DOHH2 (cell line): ENCODE results near the gene C3.

Source experiments
- H3F3A ChIP-seq: fragments of 200-600 bp; sonication (generic), shearing (Covaris generic); 2 replicates; pipeline ENCODE4 v1.6.0; 2016; ENCODE audit warnings: antibody characterized with exemption, mild to moderate bottlenecking; ENCODE audit not compliant: control insufficient read depth, insufficient read depth
- H3K27ac ChIP-seq: fragments of 200-600 bp; sonication (generic); 2 replicates; pipeline ENCODE4 v1.5.1; 2014; ENCODE audit warnings: low read depth, mild to moderate bottlenecking, low read length, moderate library complexity
- H3K27me3 ChIP-seq: fragments of 200-600 bp; sonication (generic); 2 replicates; pipeline ENCODE4 v1.6.1; 2014; ENCODE audit warnings: mild to moderate bottlenecking, low read length, mixed read lengths; ENCODE audit not compliant: control insufficient read depth
- H3K36me3 ChIP-seq: fragments of 200-600 bp; sonication (generic); 2 replicates; pipeline ENCODE4 v1.6.1; 2014; ENCODE audit warnings: mild to moderate bottlenecking, low read length, moderate library complexity, mixed read lengths; ENCODE audit not compliant: control insufficient read depth
- H3K4me1 ChIP-seq: fragments of 200-600 bp; sonication (generic); 2 replicates; pipeline ENCODE4 v1.6.1; 2014; ENCODE audit warnings: mild to moderate bottlenecking, low read length, mixed read lengths; ENCODE audit not compliant: control insufficient read depth
- H3K4me2 ChIP-seq: fragments of 200-600 bp; sonication (generic); 2 replicates; pipeline ENCODE4 v1.6.0; 2014; ENCODE audit warnings: mild to moderate bottlenecking, low read length, moderate library complexity
- H3K4me3 ChIP-seq: fragments of 200-600 bp; sonication (generic); 2 replicates; pipeline ENCODE4 v1.5.1; 2014; ENCODE audit warnings: mild to moderate bottlenecking, low read length, mixed read lengths
- H3K79me2 ChIP-seq: fragments of 200-600 bp; sonication (generic); 2 replicates; pipeline ENCODE4 v1.6.1; 2014; ENCODE audit warnings: mild to moderate bottlenecking, low read length, mixed read lengths; ENCODE audit not compliant: control insufficient read depth
- H3K9me2 ChIP-seq: fragments of 200-600 bp; sonication (generic); replicated peaks from 2 replicates; pipeline ENCODE4 v1.6.1; 2014; ENCODE audit warnings: mild to moderate bottlenecking, low read length, mixed read lengths; ENCODE audit not compliant: control insufficient read depth
- H3K9me3 ChIP-seq: fragments of 200-600 bp; sonication (generic); 2 replicates; pipeline ENCODE4 v1.6.1; 2014; ENCODE audit warnings: antibody characterized with exemption, low read length, mixed read lengths; ENCODE audit not compliant: control insufficient read depth, insufficient read depth
- H4K20me1 ChIP-seq: fragments of 200-600 bp; sonication (generic); 2 replicates; pipeline ENCODE4 v1.6.0; 2014; ENCODE audit warnings: low read depth, mild to moderate bottlenecking, antibody characterized with exemption, low read length, moderate library complexity; ENCODE audit not compliant: control insufficient read depth, insufficient read depth
- EZH2phosphoT487 ChIP-seq: fragments of 200-600 bp; sonication (generic); IDR thresholded peaks from 2 replicates; pipeline ENCODE4 v1.6.1; 2017; ENCODE audit warnings: borderline replicate concordance, mild to moderate bottlenecking, antibody characterized with exemption, low read length, moderate library complexity, mixed read lengths
- TF ChIP-seq, protein P1 (sequence below): fragments of 200-600 bp; sonication (generic); IDR thresholded peaks from one replicate; pipeline ENCODE4 v1.5.1; 2014; ENCODE audit warnings: antibody characterized with exemption, mild to moderate bottlenecking, low read depth, low read length; ENCODE audit not compliant: poor library complexity, severe bottlenecking

C3 gene

GRCh38 chr19:6730153-6730804 is 9.8 kb upstream of the C3 start:
- Histone ChIP-seq H3K27ac (no peak overlapping the region), H3K27me3 (no peaks in the 10 kb centered on the region), H4K20me1 (no peaks in the 10 kb centered on the region), H3K4me1 (peaks cover 23% of the 10 kb centered on the region), H3K4me2 (no peak overlapping the region), H3K36me3 (no peaks in the 10 kb centered on the region; the same call in 1 of the 2 replicates), H3K4me3 (no peak overlapping the region), H3F3A (peaks cover 5% of the 10 kb centered on the region; the same call in 1 of the 2 replicates), H3K9me3 (no peaks in the 10 kb centered on the region), H3K79me2 (no peaks in the 10 kb centered on the region), H3K9me2 (no peaks in the 10 kb centered on the region)
- no peak for TF ChIP-seq EZH2phosphoT487
- TF ChIP-seq, protein P1, sequence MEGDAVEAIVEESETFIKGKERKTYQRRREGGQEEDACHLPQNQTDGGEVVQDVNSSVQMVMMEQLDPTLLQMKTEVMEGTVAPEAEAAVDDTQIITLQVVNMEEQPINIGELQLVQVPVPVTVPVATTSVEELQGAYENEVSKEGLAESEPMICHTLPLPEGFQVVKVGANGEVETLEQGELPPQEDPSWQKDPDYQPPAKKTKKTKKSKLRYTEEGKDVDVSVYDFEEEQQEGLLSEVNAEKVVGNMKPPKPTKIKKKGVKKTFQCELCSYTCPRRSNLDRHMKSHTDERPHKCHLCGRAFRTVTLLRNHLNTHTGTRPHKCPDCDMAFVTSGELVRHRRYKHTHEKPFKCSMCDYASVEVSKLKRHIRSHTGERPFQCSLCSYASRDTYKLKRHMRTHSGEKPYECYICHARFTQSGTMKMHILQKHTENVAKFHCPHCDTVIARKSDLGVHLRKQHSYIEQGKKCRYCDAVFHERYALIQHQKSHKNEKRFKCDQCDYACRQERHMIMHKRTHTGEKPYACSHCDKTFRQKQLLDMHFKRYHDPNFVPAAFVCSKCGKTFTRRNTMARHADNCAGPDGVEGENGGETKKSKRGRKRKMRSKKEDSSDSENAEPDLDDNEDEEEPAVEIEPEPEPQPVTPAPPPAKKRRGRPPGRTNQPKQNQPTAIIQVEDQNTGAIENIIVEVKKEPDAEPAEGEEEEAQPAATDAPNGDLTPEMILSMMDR = no peak

DNA sequence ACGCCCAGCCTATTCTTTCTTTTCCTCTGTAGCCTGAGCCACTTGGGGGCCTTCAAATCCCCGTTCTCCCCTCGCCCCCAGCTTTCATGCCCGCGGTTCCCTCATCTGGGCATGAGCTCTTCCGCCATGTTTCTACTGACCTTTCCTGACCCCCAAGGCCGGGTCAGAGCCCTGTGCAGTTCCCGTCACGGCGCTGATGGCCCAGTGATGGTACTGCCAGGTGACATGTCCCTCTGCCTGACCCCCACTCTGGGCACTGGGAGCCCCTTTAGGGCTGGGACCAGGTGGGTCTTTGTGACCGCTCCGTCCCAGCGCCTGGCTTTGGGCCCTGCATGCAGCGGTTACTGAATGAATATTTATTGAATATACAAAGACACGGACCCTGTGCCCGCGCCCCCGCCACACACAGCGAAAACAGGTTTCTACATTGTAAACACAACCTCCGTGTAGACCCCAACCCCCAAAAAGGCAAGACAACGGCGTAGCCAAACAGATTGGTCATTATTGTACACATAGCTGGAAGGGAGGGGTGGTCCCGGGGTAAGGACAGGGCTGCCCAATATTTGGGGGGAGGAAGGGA is 9.2 kb upstream of the C3 start:
- H3F3A ChIP-seq = peaks cover 5% of the 10 kb centered on the region; the same call in 1 of the 2 replicates
- H3K4me3 ChIP-seq = no peak overlapping the region
- no peaks in the 10 kb centered on the region; the same call in 1 of the 2 replicates for H3K36me3 ChIP-seq
- no peaks in the 10 kb centered on the region for H4K20me1 ChIP-seq
- no peaks in the 10 kb centered on the region for H3K79me2 ChIP-seq
- H3K9me3 ChIP-seq = no peaks in the 10 kb centered on the region
- no peaks in the 10 kb centered on the region for H3K9me2 ChIP-seq
- peaks cover 29% of the 10 kb centered on the region for H3K4me1 ChIP-seq
- no peak overlapping the region for H3K4me2 ChIP-seq
- TF ChIP-seq EZH2phosphoT487 = no peak
- TF ChIP-seq, protein P1 = no peak
- no peaks in the 10 kb centered on the region for H3K27me3 ChIP-seq
- H3K27ac ChIP-seq = no peak overlapping the region

DNA sequence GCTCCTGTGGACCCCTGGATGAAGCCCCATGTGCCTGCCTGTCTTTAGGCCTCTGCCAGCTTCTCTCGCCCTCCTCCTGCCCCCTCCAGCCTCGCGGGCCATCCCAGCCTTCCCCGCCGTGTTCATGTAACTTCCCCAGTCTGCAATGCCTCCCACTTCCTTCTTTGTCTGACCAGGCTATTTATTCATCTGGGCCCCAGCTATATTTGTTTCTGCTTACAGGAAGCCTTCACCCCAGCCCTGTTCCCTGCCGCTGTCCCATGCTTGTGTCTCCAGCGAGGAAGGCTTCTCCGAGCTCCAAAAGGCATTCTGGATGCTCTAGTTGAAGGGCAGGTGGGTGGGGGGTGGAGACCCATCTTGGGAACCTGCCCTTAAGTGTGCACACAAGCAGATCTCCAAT is 7.9 kb upstream of the C3 start:
- H3K36me3 ChIP-seq = no peaks in the 10 kb centered on the region; the same call in 1 of the 2 replicates
- no peak for TF ChIP-seq EZH2phosphoT487
- TF ChIP-seq, protein P1 = no peak
- peak overlapping the region; percentile 87 for H3K4me2 ChIP-seq
- H4K20me1 ChIP-seq = no peaks in the 10 kb centered on the region
- no peaks in the 10 kb centered on the region for H3K79me2 ChIP-seq
- peaks cover 5% of the 10 kb centered on the region; the same call in 1 of the 2 replicates for H3F3A ChIP-seq
- peak overlapping the region; percentile 72 for H3K27ac ChIP-seq
- no peaks in the 10 kb centered on the region for H3K9me2 ChIP-seq
- H3K4me3 ChIP-seq = peak overlapping the region; percentile 63
- no peaks in the 10 kb centered on the region for H3K9me3 ChIP-seq
- peaks cover 37% of the 10 kb centered on the region for H3K4me1 ChIP-seq
- no peaks in the 10 kb centered on the region for H3K27me3 ChIP-seq
